Testis (tissue), 2 donors: ENCODE data around the gene NEO1.

ENCODE experiments used
- POLR2A ChIP-seq: fragments of 450-650 bp; IDR thresholded peaks from one replicate; pipeline ENCODE4 v1.6.1; 2017; ENCODE audit warnings: antibody characterized with exemption, mild to moderate bottlenecking, moderate library complexity
- TF ChIP-seq, protein P1 (sequence below), 3 experiments: fragments of 450-650 bp in 2 of 3; fragments of 200-600 bp in 1 of 3; sonication (generic) in 1 of 3; IDR thresholded peaks; one replicate each; pipeline ENCODE4 v1.5.1; 2016 to 2019; ENCODE audit warnings: antibody characterized with exemption in 3 of 3, mild to moderate bottlenecking in 2 of 3, moderate library complexity in 1 of 3

DNA sequence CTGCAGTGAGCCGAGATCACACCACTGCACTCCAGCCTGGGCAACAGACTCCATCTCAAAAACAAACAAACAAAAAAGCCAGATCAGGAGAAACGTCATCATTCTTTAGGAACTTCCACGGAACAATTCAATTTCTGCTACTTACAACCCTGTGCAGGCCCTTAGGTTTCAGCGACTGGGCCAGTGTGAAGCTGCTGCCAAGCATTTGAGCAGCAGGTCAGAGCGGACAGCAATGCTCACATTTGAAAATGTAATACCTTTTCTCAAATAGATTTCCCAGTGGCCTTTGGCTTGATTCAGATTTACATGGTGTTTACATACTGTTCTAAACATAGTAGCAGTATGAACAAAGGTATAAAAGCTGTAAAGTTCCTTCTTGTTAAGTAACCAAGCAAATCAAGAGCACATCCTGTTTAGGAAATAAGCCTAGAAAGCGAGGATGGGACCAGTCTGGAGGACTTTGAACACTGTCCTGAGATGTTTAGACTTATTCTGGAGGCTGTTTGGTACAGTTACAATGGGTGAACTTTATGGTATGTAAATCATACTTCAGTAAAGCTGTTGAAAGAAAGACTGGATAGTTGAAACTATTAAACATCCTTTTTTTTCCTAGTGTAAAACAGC is 175.3 kb downstream of the NEO1 start:
- TF ChIP-seq, protein P1, sequence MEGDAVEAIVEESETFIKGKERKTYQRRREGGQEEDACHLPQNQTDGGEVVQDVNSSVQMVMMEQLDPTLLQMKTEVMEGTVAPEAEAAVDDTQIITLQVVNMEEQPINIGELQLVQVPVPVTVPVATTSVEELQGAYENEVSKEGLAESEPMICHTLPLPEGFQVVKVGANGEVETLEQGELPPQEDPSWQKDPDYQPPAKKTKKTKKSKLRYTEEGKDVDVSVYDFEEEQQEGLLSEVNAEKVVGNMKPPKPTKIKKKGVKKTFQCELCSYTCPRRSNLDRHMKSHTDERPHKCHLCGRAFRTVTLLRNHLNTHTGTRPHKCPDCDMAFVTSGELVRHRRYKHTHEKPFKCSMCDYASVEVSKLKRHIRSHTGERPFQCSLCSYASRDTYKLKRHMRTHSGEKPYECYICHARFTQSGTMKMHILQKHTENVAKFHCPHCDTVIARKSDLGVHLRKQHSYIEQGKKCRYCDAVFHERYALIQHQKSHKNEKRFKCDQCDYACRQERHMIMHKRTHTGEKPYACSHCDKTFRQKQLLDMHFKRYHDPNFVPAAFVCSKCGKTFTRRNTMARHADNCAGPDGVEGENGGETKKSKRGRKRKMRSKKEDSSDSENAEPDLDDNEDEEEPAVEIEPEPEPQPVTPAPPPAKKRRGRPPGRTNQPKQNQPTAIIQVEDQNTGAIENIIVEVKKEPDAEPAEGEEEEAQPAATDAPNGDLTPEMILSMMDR (IDR thresholded peaks at IDR 0.05): no peak
- TF ChIP-seq POLR2A: no peak
